Upper lobe of left lung (tissue), 6 donors: ENCODE data around the gene ABHD13. TPM values are rescaled to one million over a fixed set of nuclear protein-coding genes. Genes with fewer than 3 reads are reported as not detected.

ENCODE experiments used
- ATAC-seq, 2 donors: fragments of 200-7000 bp; cut with Tn5 transposase; one replicate each; pipeline ENCODE4 v1.9.1; 2022; ENCODE audit warnings: mild to moderate bottlenecking in 2 of 2, moderate library complexity in 2 of 2; ENCODE audit not compliant: low FRiP score in 2 of 2
- DNase-seq, 2 donors: peaks; one replicate each; pipeline ENCODE4 v3.0.0-alpha.2; 2019 to 2020
- H3K27ac ChIP-seq, 4 donors: fragments of 200-600 bp; sonication (generic); one replicate each; pipeline ENCODE4 v1.5.1; 2016 to 2019
- H3K27me3 ChIP-seq, 4 donors: fragments of 200-600 bp; sonication (generic); one replicate each; pipeline ENCODE4 v1.5.1; 2017 to 2019
- H3K36me3 ChIP-seq, 4 donors: fragments of 200-600 bp; sonication (generic); one replicate each; pipeline ENCODE4 v1.5.1; 2016 to 2019
- H3K4me1 ChIP-seq, 4 donors: fragments of 200-600 bp; sonication (generic); one replicate each; pipeline ENCODE4 v1.5.1; 2018 to 2019
- H3K4me3 ChIP-seq, 4 donors: fragments of 200-600 bp; sonication (generic); one replicate each; pipeline ENCODE4 v1.5.1; 2017 to 2019; ENCODE audit warnings: mild to moderate bottlenecking in 2 of 4, moderate library complexity in 1 of 4
- H3K9me3 ChIP-seq, 4 donors: fragments of 200-600 bp; sonication (generic); one replicate each; pipeline ENCODE4 v1.5.1; 2018 to 2019
- CTCF ChIP-seq, 6 experiments: fragments of 450-650 bp in 4 of 6; fragments of 200-600 bp in 2 of 6; sonication (generic) in 2 of 6; IDR thresholded peaks; one replicate each; pipeline ENCODE4 v1.5.1; 2016 to 2019; ENCODE audit warnings: antibody characterized with exemption in 6 of 6
- EP300 ChIP-seq, 4 donors: sonication (generic); formaldehyde crosslinking; IDR thresholded peaks; one replicate each; pipeline ENCODE4 v1.5.1; 2017; ENCODE audit warnings: antibody characterized with exemption in 4 of 4, control low read depth in 2 of 4
- POLR2A ChIP-seq, 4 donors: fragments of 450-650 bp; IDR thresholded peaks; one replicate each; pipeline ENCODE4 v1.5.1; 2016 to 2017; ENCODE audit warnings: antibody characterized with exemption in 4 of 4, mild to moderate bottlenecking in 2 of 4
- POLR2AphosphoS5 ChIP-seq, 2 donors: sonication (generic); formaldehyde crosslinking; IDR thresholded peaks; one replicate each; pipeline ENCODE4 v1.5.1; 2017; ENCODE audit warnings: antibody characterized with exemption in 2 of 2
- WGBS, 2 donors: methylation state at CpG; one replicate each; pipeline ENCODE4 v1.1.5; 2017 to 2018; 5-methylcytosine and 5-hydroxymethylcytosine counted together
- total RNA-seq, 6 donors: library from RNA; depleted of rRNA in 4 of 6; stranded (reverse); fragments of >200 nt in 4 of 6; gene quantifications; one replicate each; pipeline versions ENCODE4 v1.1.0 to v1.2.1, GENCODE V29; 2016 to 2021
- donor health status: DM: no; HTN: no; CAD: no; lungs with moderate emphysema.
- donor health status: DM: no; HTN: yes; CAD: no; lungs with severe emphysema.

Gene ABHD13
- total RNA-seq, 6 donors from 2014 or later, result 3.6 to 21.6 (median 9.3) TPM

GRCh38 chr13:108223687-108224503 is 5.7 kb downstream of the ABHD13 start:
- WGBS, 2 donors, result 71 to 76% methylated on average over 7 of the region's 7 CpGs
- H3K27ac ChIP-seq, result no peak overlapping the region
- no peak for ATAC-seq

GRCh38 chr13:108225440-108225839 is 7.2 kb downstream of the ABHD13 start:
- TF ChIP-seq EP300 (IDR thresholded peaks at IDR 0.05), result no peak
- no peak for TF ChIP-seq CTCF (IDR thresholded peaks at IDR 0.05)
- Histone ChIP-seq H3K4me3 (no peak overlapping the region), H3K27me3 (no peaks in the 10 kb centered on the region), H3K27ac (no peak overlapping the region), H3K9me3 (no peaks in the 10 kb centered on the region), H3K36me3 (peaks cover 0 to 3% (median 0%) of the 10 kb centered on the region in 4 donors), H3K4me1 (peaks cover 11 to 30% (median 14%) of the 10 kb centered on the region in 4 donors)
- DNase-seq, result no peak
- no peak for ATAC-seq
- WGBS, 2 donors, result 38 to 63% methylated on average over 1 of the region's 1 CpG

More at GRCh38 chr13:108223687-108224503, 5.7 kb downstream of the ABHD13 start:
- no peaks in the 10 kb centered on the region for H3K36me3 ChIP-seq
- TF ChIP-seq EP300 (IDR thresholded peaks at IDR 0.05), result no peak
- DNase-seq, result no peak
- H3K4me1 ChIP-seq, result peaks cover 15 to 44% (median 26%) of the 10 kb centered on the region in 4 donors
- H3K4me3 ChIP-seq, result no peak overlapping the region
- H3K9me3 ChIP-seq, result no peaks in the 10 kb centered on the region
- H3K27me3 ChIP-seq, result no peaks in the 10 kb centered on the region

GRCh38 chr13:108226184-108226583 is 8.0 kb downstream of the ABHD13 start:
- ATAC-seq (peak in 1 of 2 donors; percentile 14), DNase-seq (no peak)
- peaks cover 0 to 3% (median 0%) of the 10 kb centered on the region in 4 donors for H3K36me3 ChIP-seq
- H3K9me3 ChIP-seq, result no peaks in the 10 kb centered on the region
- no peak overlapping the region for H3K4me3 ChIP-seq
- no peak overlapping the region for H3K27ac ChIP-seq
- WGBS, 2 donors, result 9 to 60% methylated on average over 1 of the region's 1 CpG
- TF ChIP-seq CTCF (IDR thresholded peaks at IDR 0.05) (no peak), EP300 (IDR thresholded peaks at IDR 0.05) (no peak), POLR2A (IDR thresholded peaks at IDR 0.05) (no peak), POLR2AphosphoS5 (IDR thresholded peaks at IDR 0.05) (no peak)
- H3K27me3 ChIP-seq, result no peaks in the 10 kb centered on the region
- peaks cover 11 to 28% (median 12%) of the 10 kb centered on the region in 4 donors for H3K4me1 ChIP-seq

- Histone ChIP-seq H3K9me3 (no peaks in the 10 kb centered on the region), H3K4me3 (no peak overlapping the region), H3K27me3 (no peaks in the 10 kb centered on the region), H3K4me1 (peaks cover 10 to 27% (median 12%) of the 10 kb centered on the region in 4 donors), H3K36me3 (peaks cover 0 to 3% (median 0%) of the 10 kb centered on the region in 4 donors), H3K27ac (no peak overlapping the region)
- DNase-seq (no peak), ATAC-seq (peak in 1 of 2 donors; percentile 72)
- WGBS, 2 donors, result 86 to 93% methylated on average over 1 of the region's 1 CpG
- TF ChIP-seq POLR2A (IDR thresholded peaks at IDR 0.05) (no peak), CTCF (IDR thresholded peaks at IDR 0.05) (peak; percentile 66 to 77 (median 70))
Observed at GRCh38 chr13:108227651-108228272, 9.6 kb downstream of the ABHD13 start.

GRCh38 chr13:108230377-108230776 is 12.2 kb downstream of the ABHD13 start:
- Histone ChIP-seq H3K4me3 (no peak overlapping the region), H3K27ac (no peak overlapping the region), H3K9me3 (no peaks in the 10 kb centered on the region), H3K4me1 (peaks cover 8 to 19% (median 10%) of the 10 kb centered on the region in 4 donors), H3K36me3 (peaks cover 0 to 3% (median 0%) of the 10 kb centered on the region in 4 donors), H3K27me3 (no peaks in the 10 kb centered on the region)
- TF ChIP-seq POLR2A (IDR thresholded peaks at IDR 0.05), result no peak
- no peak for TF ChIP-seq EP300 (IDR thresholded peaks at IDR 0.05)
- no peak for TF ChIP-seq POLR2AphosphoS5 (IDR thresholded peaks at IDR 0.05)
- TF ChIP-seq CTCF (IDR thresholded peaks at IDR 0.05), result no peak
- ATAC-seq (no peak), DNase-seq (no peak)
